Mucosa of stomach (tissue), 1 donor: ENCODE measurements around the gene XYLB.
"Not testable (repeated sequence)": the region's sequence is repeated elsewhere in the genome, so short reads cannot be mapped to it uniquely, and the experiment has no call there.

Source experiments
- H3K27me3 ChIP-seq: one replicate; pipeline ENCODE4 v1.7.0; 2013; ENCODE audit warnings: mild to moderate bottlenecking, low read length; ENCODE audit not compliant: control insufficient read depth, insufficient read depth
- H3K36me3 ChIP-seq: one replicate; pipeline ENCODE4 v1.7.0; 2013; ENCODE audit warnings: low read length; ENCODE audit not compliant: control insufficient read depth, insufficient read depth
- H3K4me1 ChIP-seq: one replicate; pipeline ENCODE4 v1.7.0; 2013; ENCODE audit warnings: mild to moderate bottlenecking, low read length; ENCODE audit not compliant: control insufficient read depth, insufficient read depth
- H3K4me3 ChIP-seq: one replicate; pipeline ENCODE4 v1.7.0; 2013; ENCODE audit warnings: low read length
- H3K9ac ChIP-seq: one replicate; pipeline ENCODE4 v1.7.0; 2013; ENCODE audit warnings: mild to moderate bottlenecking, low read length, moderate library complexity
- H3K9me3 ChIP-seq: one replicate; pipeline ENCODE4 v1.7.0; 2013; ENCODE audit warnings: mild to moderate bottlenecking, low read length, moderate library complexity; ENCODE audit not compliant: control insufficient read depth
- donor health status: Pancreatic carcinoma.

The XYLB gene

DNA sequence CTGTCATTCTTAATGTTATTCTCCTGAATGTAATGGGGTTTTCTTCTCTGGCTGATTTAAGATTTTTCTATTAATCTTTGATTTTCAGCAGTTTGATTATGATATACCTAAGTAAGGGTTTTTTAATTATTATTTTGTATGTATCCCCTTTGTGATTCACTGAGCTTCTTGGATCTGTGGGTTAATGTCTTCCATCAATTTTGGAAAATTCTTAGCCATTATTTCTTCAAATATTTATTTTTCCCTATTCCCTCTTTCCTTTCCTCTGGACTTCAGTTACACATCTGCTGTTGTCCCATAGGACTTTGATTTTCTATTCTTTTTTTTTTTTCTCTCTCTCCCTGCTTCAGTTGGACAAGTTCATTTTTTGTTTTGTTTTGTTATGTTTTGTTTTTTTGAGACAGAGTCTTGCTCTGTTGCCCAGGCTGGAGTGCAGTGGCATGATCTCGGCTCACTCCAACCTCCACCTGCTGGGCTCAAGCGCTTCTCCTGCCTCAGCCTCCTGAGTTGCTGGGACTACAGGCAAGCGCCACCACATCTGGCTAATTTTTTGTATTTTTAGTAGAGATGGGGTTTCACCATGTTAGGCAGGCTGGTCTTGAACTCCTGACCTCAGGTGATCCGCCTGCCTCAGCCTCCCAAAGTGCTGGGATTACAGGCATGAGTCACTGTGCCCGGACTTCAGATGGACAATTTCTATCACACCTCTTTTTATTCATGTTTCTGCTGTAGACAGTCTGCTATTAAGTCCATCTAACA lies 40.6 kb downstream of the XYLB start:
- Histone ChIP-seq H3K27me3 (no peaks in the 10 kb centered on the region), H3K9me3 (no peaks in the 10 kb centered on the region), H3K4me1 (peaks cover 3% of the 10 kb centered on the region), H3K4me3 (no peak overlapping the region), H3K9ac (no peak overlapping the region), H3K36me3 (no peaks in the 10 kb centered on the region)

DNA sequence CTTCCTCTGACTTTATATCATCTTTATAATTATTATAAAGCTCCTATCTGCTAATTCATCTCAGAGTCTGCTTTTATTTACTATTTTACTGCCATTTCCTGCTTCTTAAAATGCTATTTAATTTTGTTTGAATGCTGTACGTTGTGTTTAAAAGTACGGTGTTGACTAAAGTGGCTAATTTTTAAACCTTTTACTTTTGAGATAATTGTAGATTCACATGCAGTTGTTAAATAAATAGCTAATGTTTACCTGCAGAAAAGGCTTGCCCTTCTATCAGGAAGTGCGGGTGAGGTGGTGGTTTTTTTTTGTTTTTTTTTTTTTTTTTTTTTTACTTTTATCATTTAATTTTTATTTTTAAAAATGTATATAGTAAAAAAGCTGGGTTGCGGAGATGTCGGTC lies 41.3 kb downstream of the XYLB start:
- H3K36me3 ChIP-seq = no peaks in the 10 kb centered on the region
- no peaks in the 10 kb centered on the region for H3K9me3 ChIP-seq
- H3K9ac ChIP-seq = no peak overlapping the region

DNA sequence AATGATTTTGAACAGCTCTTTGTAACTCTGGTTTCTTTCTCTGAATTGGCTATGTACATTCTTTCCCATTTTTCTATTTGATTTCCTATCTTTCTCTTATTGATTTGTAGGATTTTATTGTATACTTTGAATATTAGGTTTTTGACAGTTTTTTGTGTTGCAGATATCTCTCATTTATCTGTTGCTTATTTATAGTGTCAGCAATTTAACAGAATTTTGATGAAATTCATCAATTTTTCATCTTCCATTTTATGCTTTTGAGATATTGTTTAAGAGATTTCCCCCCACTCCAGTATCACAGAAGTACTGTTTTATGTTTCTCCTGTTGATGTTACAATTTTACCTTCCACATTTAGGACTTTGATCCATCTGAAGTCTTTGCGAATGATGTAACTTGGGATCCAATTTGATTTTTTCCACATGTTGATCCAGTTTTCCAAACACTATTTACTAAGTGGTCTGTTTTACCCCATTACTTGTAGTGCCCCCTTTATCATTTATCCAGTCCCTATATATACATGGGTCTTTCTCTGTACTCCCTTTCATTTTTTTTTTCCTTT lies 46.1 kb downstream of the XYLB start:
- no peaks in the 10 kb centered on the region for H3K9me3 ChIP-seq
- no peak overlapping the region for H3K4me3 ChIP-seq
- H3K36me3 ChIP-seq = peaks cover 8% of the 10 kb centered on the region

More for the DNA sequence above, 41.3 kb downstream of the XYLB start:
- peaks cover 3% of the 10 kb centered on the region for H3K4me1 ChIP-seq
- no peaks in the 10 kb centered on the region for H3K27me3 ChIP-seq
- H3K4me3 ChIP-seq = no peak overlapping the region

GRCh38 chr3:38396239-38396638 lies 49.7 kb downstream of the XYLB start:
- no peak overlapping the region for H3K4me3 ChIP-seq
- H3K36me3 ChIP-seq = peaks cover 8% of the 10 kb centered on the region
- H3K27me3 ChIP-seq = no peaks in the 10 kb centered on the region
- no peak overlapping the region for H3K9ac ChIP-seq
- no peaks in the 10 kb centered on the region for H3K9me3 ChIP-seq
- H3K4me1 ChIP-seq = no peaks in the 10 kb centered on the region

More for the DNA sequence above, 46.1 kb downstream of the XYLB start:
- no peaks in the 10 kb centered on the region for H3K4me1 ChIP-seq
- no peak overlapping the region for H3K9ac ChIP-seq
- H3K27me3 ChIP-seq = no peaks in the 10 kb centered on the region

GRCh38 chr3:38396861-38397260 lies 50.3 kb downstream of the XYLB start:
- H3K9me3 ChIP-seq = no peaks in the 10 kb centered on the region

DNA sequence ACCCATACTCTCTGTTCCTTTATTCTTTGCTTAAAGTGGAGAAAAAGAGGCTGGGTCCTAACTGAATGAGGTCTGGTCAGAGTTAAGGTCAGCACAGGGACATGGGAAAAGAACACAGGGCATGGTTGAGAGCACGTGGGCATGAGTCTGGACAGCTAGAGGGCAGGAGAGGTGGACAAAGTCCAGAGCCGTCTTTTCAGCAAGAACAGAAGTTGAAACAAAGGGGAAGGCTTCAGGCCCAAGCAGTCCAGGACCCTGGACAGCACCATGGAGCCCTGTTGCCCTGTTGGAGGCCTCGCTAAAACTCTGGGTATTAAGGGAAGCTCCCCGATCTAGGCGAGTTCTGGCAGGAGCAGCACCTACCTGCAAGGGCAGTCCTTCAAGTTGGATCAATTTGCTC lies 50.7 kb downstream of the XYLB start:
- no peaks in the 10 kb centered on the region for H3K4me1 ChIP-seq
- H3K9me3 ChIP-seq = no peaks in the 10 kb centered on the region
- H3K4me3 ChIP-seq = no peak overlapping the region
- H3K9ac ChIP-seq = no peak overlapping the region
- H3K27me3 ChIP-seq = no peaks in the 10 kb centered on the region
- H3K36me3 ChIP-seq = peaks cover 8% of the 10 kb centered on the region

More at GRCh38 chr3:38396861-38397260, 50.3 kb downstream of the XYLB start:
- H3K9ac ChIP-seq = no peak overlapping the region
- no peaks in the 10 kb centered on the region for H3K4me1 ChIP-seq
- no peaks in the 10 kb centered on the region for H3K27me3 ChIP-seq
- no peak overlapping the region for H3K4me3 ChIP-seq
- H3K36me3 ChIP-seq = peaks cover 8% of the 10 kb centered on the region

DNA sequence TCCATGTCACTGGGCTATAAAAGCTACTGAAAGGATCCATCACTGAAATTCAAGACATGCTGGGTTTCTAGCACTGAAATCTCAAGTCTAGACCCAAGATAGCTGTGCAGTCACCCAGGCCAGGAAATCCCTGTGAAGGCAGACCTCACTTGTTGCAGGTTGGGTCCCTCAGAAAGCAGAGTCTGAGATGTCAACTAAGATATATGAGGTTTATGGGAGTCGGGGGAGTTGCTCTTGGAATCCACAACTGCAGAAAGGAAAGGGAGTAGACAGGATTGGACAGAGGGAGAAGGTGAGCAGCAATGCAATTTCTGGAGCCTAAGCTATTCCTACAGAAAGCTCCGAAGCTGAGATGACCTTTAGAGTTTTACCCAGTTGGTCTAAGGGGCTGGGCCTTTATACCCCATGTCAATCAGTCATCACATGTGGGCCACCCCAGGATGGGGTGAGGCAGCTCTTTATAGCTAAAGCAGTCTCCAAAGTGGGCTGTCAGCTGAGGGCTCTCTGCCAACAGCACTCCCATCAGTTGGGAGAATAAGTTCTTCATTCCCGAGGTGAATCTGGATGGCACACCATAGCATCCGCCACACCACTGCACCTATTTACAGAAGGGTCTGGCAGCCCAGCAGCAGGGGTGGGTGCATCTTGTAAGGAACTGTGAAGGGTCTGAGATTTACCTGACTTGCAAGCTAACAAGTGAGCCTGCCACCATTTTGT lies 54.8 kb downstream of the XYLB start:
- no peaks in the 10 kb centered on the region for H3K27me3 ChIP-seq
- H3K36me3 ChIP-seq = peaks cover 3% of the 10 kb centered on the region
- no peaks in the 10 kb centered on the region for H3K4me1 ChIP-seq
- H3K4me3 ChIP-seq = no peak overlapping the region
- H3K9me3 ChIP-seq = no peaks in the 10 kb centered on the region
- no peak overlapping the region for H3K9ac ChIP-seq

DNA sequence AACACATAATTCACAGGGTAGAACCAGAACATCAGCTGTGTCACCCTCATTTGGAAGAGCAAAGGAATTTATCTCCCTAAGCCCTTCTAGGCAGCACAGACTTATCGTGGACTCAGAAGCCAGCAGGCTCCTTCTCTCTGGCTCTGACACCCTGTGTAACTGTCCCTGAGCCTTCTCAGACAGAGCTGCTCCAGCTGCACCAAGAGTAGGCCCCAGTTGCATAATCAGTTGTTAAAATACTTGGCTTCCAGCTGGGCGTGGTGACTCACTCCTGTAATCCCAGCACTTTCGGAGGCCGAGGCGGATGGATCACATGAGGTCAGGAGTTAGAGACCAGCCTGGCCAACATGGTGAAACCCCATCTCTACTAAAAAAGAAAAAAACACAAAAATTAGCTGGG lies 57.7 kb downstream of the XYLB start:
- Histone ChIP-seq H3K36me3 (no peaks in the 10 kb centered on the region), H3K4me1 (no peaks in the 10 kb centered on the region), H3K9ac (no peak overlapping the region), H3K4me3 (no peak overlapping the region), H3K9me3 (no peaks in the 10 kb centered on the region), H3K27me3 (no peaks in the 10 kb centered on the region)

DNA sequence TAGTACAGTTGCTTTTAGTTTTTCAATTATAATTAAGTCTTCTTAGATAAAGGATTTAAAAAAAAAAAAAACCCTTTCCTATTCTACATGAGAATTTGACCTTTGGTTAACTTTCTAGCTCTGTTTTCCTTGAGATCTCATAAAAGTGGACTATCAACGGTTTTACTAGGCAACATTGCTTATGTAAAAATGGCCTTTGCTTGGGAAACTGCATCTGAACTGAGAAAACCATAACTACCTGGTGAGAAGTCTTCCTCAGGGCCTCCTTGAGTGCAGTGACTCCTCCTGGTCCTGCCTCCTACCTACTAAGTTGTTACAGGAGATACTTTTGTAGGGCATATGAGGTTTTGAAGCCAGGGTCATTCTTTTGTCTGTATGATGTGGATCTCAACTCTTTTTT lies 65.0 kb downstream of the XYLB start:
- Histone ChIP-seq H3K27me3 (no peaks in the 10 kb centered on the region), H3K4me1 (no peaks in the 10 kb centered on the region), H3K4me3 (no peak overlapping the region), H3K9me3 (no peaks in the 10 kb centered on the region), H3K36me3 (no peaks in the 10 kb centered on the region), H3K9ac (no peak overlapping the region)

DNA sequence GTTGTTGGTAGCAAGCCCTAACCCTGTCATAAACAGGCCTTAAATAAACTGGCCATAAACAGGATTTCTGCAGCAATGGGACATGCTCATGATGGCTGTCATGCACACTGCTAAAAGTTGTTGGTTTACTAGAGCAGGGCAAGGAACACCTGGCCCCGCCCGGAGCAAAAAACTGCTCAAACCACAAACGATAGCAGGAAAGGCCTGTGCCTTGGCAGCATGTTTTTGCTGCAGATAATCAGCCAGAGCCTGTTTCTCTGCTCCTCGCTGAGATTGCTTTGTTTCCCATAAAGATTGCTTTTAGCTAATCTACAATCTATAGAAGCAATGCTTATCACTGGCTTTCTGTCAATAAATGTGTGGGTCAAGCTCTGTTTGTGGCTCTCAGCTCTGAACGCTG lies 74.2 kb downstream of the XYLB start:
- H3K4me1 ChIP-seq, H3K9ac ChIP-seq, H3K27me3 ChIP-seq, H3K9me3 ChIP-seq, H3K4me3 ChIP-seq, H3K36me3 ChIP-seq: not testable (repeated sequence)

- Histone ChIP-seq H3K4me3 (no peak overlapping the region), H3K27me3 (no peaks in the 10 kb centered on the region), H3K9ac (no peak overlapping the region), H3K9me3 (no peaks in the 10 kb centered on the region), H3K36me3 (no peaks in the 10 kb centered on the region), H3K4me1 (peaks cover 9% of the 10 kb centered on the region)
These were observed 75.2 kb downstream of the XYLB start for GRCh38 chr3:38421679-38422336.
